Neuronal stem cell (in vitro differentiated cells): ENCODE results near the gene DYNLT4.
A peak's percentile ranks its signal among the peaks of the same experiment; 100 is the strongest.
"Not testable (repeated sequence)": the region's sequence is repeated elsewhere in the genome, so short reads cannot be mapped to it uniquely, and the experiment has no call there.

Experiments
- DNase-seq: peaks from one replicate; pipeline ENCODE4 v3.0.0-alpha.2; 2013; ENCODE audit warnings: low spot score
- H2AFZ ChIP-seq: one replicate; pipeline ENCODE4 v1.6.1; 2013; ENCODE audit warnings: mild to moderate bottlenecking, low read length, inconsistent platforms
- H2AK5ac ChIP-seq: 2 replicates; pipeline ENCODE4 v1.6.1; 2013; ENCODE audit warnings: low read depth, mild to moderate bottlenecking, inconsistent platforms, low read length, moderate library complexity, mixed read lengths
- H2BK120ac ChIP-seq: 2 replicates; pipeline ENCODE4 v1.6.1; 2013; ENCODE audit warnings: low read depth, mild to moderate bottlenecking, inconsistent platforms, low read length, moderate library complexity, mixed read lengths
- H2BK12ac ChIP-seq: one replicate; pipeline ENCODE4 v1.6.1; 2013; ENCODE audit warnings: low read length, inconsistent platforms
- H2BK15ac ChIP-seq: 2 replicates; pipeline ENCODE4 v1.6.1; 2013; ENCODE audit warnings: mild to moderate bottlenecking, low read length, inconsistent platforms, mixed read lengths
- H2BK5ac ChIP-seq: one replicate; pipeline ENCODE4 v1.6.1; 2013; ENCODE audit warnings: inconsistent platforms, mild to moderate bottlenecking, low read length, moderate library complexity
- H3K14ac ChIP-seq: one replicate; pipeline ENCODE4 v1.6.1; 2013; ENCODE audit warnings: low read length, inconsistent platforms
- H3K18ac ChIP-seq: 2 replicates; pipeline ENCODE4 v1.6.1; 2013; ENCODE audit warnings: low read length, inconsistent platforms
- H3K23ac ChIP-seq: 2 replicates; pipeline ENCODE4 v1.6.1; 2013; ENCODE audit warnings: low read depth, mild to moderate bottlenecking, mixed read lengths, low read length, inconsistent platforms; ENCODE audit not compliant: poor library complexity
- H3K27ac ChIP-seq: replicated peaks from 3 replicates; pipeline ENCODE4 v1.5.1; 2013; ENCODE audit warnings: low read length, inconsistent platforms
- H3K27me3 ChIP-seq, 3 experiments: 2 replicates each; pipeline ENCODE4 v1.6.1; 2013; ENCODE audit warnings: low read length in 3 of 3, mild to moderate bottlenecking in 2 of 3, inconsistent platforms in 1 of 3, low read depth in 1 of 3, mixed read lengths in 1 of 3, moderate library complexity in 1 of 3; ENCODE audit not compliant: control insufficient read depth in 3 of 3, insufficient read depth in 3 of 3
- H3K36me3 ChIP-seq, 2 donors: replicated peaks in 1 of 2; 2 replicates each; pipeline ENCODE4 v1.6.1; 2013; ENCODE audit warnings: low read length in 2 of 2; ENCODE audit not compliant: control insufficient read depth in 2 of 2, insufficient read depth in 2 of 2
- H3K4ac ChIP-seq: 2 replicates; pipeline ENCODE4 v1.6.1; 2013; ENCODE audit warnings: inconsistent platforms, mild to moderate bottlenecking, low read length, moderate library complexity
- H3K4me1 ChIP-seq, 2 donors: 1 replicate in 1 of 2; 2 replicates in 1 of 2; pipeline ENCODE4 v1.6.1; 2013; ENCODE audit warnings: low read length in 2 of 2, low read depth in 1 of 2; ENCODE audit not compliant: control insufficient read depth in 2 of 2, insufficient read depth in 1 of 2
- H3K4me2 ChIP-seq: one replicate; pipeline ENCODE4 v1.6.1; 2013; ENCODE audit warnings: mild to moderate bottlenecking, low read length, inconsistent platforms; ENCODE audit not compliant: insufficient read depth, poor library complexity, severe bottlenecking
- H3K4me3 ChIP-seq, 2 donors: 2 replicates each; pipeline ENCODE4 v1.5.1; 2013; ENCODE audit warnings: low read length in 2 of 2, mild to moderate bottlenecking in 2 of 2, inconsistent platforms in 1 of 2, moderate library complexity in 1 of 2
- H3K79me1 ChIP-seq: one replicate; pipeline ENCODE4 v1.6.1; 2013; ENCODE audit warnings: low read depth, mild to moderate bottlenecking, inconsistent platforms, low read length, moderate library complexity
- H3K9ac ChIP-seq: one replicate; pipeline ENCODE4 v1.6.1; 2013; ENCODE audit warnings: mild to moderate bottlenecking, low read depth, low read length, inconsistent platforms; ENCODE audit not compliant: poor library complexity
- H3K9me3 ChIP-seq, 2 donors: replicated peaks in 1 of 2; 2 replicates each; pipeline versions ENCODE3 to v1.6.1; 2013; ENCODE audit warnings: low read length in 2 of 2, mild to moderate bottlenecking in 2 of 2, inconsistent platforms in 1 of 2, low read depth in 1 of 2, mixed read lengths in 1 of 2, moderate library complexity in 1 of 2; ENCODE audit not compliant: control insufficient read depth in 2 of 2, insufficient read depth in 1 of 2
- H4K8ac ChIP-seq: one replicate; pipeline ENCODE4 v1.6.1; 2013; ENCODE audit warnings: low read depth, mild to moderate bottlenecking, inconsistent platforms, low read length, moderate library complexity
- H4K91ac ChIP-seq: one replicate; pipeline ENCODE4 v1.6.1; 2013; ENCODE audit warnings: low read length, low read depth, mild to moderate bottlenecking, inconsistent platforms; ENCODE audit not compliant: poor library complexity
- WGBS, 2 donors: extraction: QIAGEN DNeasy Blood & Tissue Kit; methylation state at CpG; one replicate each; pipeline ENCODE4 v1.1.7; 2013; ENCODE audit warnings: missing lambda C conversion rate in 2 of 2, mixed read lengths in 1 of 2; ENCODE audit not compliant: insufficient read length in 2 of 2, insufficient replicate concordance in 1 of 2; ENCODE audit errors: extremely low coverage in 2 of 2; 5-methylcytosine and 5-hydroxymethylcytosine counted together

The DYNLT4 gene

DNA sequence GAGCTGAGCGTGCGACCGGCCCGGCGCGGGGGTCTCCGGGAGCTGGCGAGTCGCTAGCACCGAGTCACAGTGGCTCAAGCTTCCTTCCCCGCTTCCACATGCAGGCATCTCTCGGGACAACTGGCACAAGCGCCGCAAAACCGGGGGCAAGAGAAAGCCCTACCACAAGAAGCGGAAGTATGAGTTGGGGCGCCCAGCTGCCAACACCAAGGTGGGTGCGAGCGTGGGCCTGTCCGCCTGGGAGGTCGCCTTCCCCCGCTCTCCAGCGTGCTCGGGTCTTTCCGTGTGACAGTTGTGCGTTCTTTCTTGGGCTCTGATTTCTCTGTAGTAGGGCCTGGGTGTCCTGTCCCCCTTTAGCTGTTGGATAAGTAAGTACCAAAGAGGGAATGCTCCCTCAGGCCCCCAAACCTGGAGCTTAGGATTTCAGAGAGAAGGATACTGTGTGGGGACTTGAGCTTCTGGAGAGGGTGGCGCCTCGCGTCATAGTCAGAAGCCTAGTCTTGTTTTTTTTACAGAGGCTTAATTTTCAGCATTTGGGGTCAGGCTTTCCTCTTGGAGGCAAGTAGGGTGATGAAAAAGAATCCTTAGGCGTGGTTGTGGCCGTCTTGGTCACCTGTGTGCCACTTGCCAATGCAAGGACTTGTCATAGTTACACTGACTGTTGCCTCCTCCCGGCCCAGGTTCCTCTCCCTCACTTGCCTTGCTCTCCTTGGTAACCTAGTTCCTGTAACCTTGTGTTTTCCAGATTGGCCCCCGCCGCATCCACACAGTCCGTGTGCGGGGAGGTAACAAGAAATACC lies 31.0 kb downstream of the DYNLT4 start:
- Histone ChIP-seq H3K9me3 (no peaks in the 10 kb centered on the region), H3K23ac (peak overlapping the region; percentile 50), H3K79me1 (peaks cover 9% of the 10 kb centered on the region), H3K27me3 (no peaks in the 10 kb centered on the region), H3K4me3 (peak overlapping the region; percentile 77 to 95), H3K4me1 (peaks cover 9 to 12% of the 10 kb centered on the region in 2 donors), H3K18ac (peak overlapping the region; percentile 98), H2AFZ (peak overlapping the region; percentile 82), H3K27ac (peak overlapping the region; percentile 81), H3K14ac (peak overlapping the region; percentile 61), H3K4me2 (peak overlapping the region; percentile 85), H2BK120ac (no peak overlapping the region), H2BK12ac (no peak overlapping the region), H4K91ac (no peak overlapping the region), H3K9ac (peak overlapping the region; percentile 99), H4K8ac (no peak overlapping the region), H3K4ac (no peak overlapping the region), H2AK5ac (peak overlapping the region; percentile 86), H2BK15ac (no peak overlapping the region), H3K36me3 (peaks cover 29 to 52% of the 10 kb centered on the region in 2 donors), H2BK5ac (no peak overlapping the region)
- no peak for DNase-seq
- no CpG with 5 or more reads among the region's 36 CpGs for WGBS, 2 donors

DNA sequence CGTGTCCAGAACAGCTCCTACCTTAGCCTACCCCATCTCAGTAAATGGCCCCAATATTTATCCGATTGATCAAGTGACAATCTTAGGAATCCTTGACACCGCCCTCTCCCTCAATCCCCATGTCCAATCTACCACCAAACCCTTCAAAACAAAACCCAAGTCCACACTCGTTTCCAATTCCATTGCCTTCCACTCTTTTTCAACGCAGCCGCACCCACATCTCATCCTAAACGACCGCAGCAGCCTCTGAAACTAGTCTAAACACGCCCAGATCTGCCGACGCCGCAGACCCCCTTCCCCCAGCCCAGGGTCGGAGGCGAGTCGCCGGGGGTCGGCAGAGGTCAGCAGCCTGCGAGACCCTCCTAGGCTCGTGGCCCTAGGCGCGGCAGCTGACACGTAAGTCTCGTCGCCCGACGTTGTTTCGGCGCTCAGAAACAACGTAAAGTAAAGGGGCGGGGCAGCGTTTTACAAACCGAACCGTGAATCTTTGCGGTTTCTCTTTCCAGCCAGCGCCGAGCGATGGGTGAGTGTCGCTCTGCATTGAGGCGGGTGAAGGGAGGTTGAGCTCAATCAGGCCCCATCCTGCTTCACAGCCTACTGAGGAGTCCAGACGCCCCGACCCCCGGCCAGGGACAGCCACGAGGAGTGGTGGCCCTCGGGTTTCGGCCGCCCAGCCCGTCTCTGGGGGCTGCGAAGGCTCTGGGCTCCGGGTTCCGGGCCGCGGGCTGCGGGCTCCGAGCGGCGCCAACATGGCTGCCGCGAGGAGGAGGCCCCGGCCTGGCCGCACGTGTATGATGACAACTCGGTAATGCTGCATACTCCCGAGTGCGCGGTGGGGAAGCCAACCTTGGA lies 31.8 kb downstream of the DYNLT4 start, which contains the start of gene RPS8:
Gene RPS8, plus strand, starts transcription at position 463 of the 852 bp plus-strand sequence. Its CDS starts 57 bp downstream, at position 520.
- Histone ChIP-seq H2BK5ac (no peak within 1 kb of the TSS), H3K9me3 (no peaks in the 10 kb centered on the region), H3K27me3 (no peaks in the 10 kb centered on the region), H3K36me3 (peaks cover 24 to 44% of the 10 kb centered on the region in 2 donors), H3K4me3 (peak within 1 kb of the TSS; percentile 77 to 95), H3K14ac (peak within 1 kb of the TSS; percentile 61), H2BK120ac (no peak within 1 kb of the TSS), H2BK15ac (no peak within 1 kb of the TSS), H2BK12ac (no peak within 1 kb of the TSS), H4K91ac (no peak within 1 kb of the TSS), H3K23ac (peak within 1 kb of the TSS; percentile 92), H2AK5ac (peak within 1 kb of the TSS; percentile 86), H3K4ac (no peak within 1 kb of the TSS), H3K27ac (peak within 1 kb of the TSS; percentile 81), H2AFZ (peak within 1 kb of the TSS; percentile 82), H4K8ac (no peak within 1 kb of the TSS), H3K4me2 (peak within 1 kb of the TSS; percentile 85), H3K4me1 (peaks cover 9 to 12% of the 10 kb centered on the region in 2 donors), H3K9ac (peak within 1 kb of the TSS; percentile 99), H3K79me1 (peaks cover 9% of the 10 kb centered on the region), H3K18ac (peak within 1 kb of the TSS; percentile 98)
- peak; percentile 94 for DNase-seq
- WGBS, 2 donors = no CpG with 5 or more reads among the region's 65 CpGs

DNA sequence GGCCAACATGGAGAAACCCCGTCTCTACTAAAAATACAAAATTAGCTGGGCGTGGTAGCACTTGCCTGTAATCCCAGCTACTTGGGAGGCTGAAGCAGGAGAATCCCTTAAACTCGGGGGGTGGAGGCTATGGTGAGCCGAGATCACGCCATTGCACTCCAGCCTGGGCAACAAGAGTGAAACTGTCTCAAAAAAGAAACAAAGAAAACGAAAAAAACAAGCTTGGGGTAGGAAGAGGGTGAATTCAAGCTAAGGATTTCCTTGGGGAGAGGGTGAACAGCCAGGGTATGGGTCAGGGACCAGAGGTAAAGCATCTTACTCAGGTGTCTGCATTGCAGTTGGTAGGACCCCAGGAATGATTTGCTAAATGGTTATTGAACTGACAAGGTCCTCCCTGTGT lies 40.7 kb downstream of the DYNLT4 start:
- not testable (repeated sequence) for DNase-seq
- no CpG with 5 or more reads among the region's 6 CpGs for WGBS, 2 donors

DNA sequence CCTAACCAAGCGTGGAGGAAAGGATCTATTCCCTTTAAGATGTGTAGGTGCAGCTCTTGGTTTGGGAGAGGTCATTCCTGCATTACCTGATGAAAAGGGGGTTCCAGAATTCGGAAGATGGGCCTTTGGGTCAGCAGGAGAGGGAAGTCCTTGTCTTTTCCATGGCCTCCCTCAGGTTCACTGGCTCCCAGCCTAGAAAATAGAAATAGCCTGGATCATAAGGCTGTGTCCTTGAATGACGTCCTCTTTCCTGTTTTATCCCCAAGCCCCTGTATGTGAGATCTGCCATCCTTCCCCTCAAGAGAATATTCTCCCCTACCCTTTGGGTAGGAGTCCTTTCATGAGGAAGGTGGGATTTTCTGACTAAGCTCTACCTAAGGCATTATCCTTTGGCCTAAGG lies 46.3 kb downstream of the DYNLT4 start:
- no peak overlapping the region for H3K4ac ChIP-seq
- H3K27me3 ChIP-seq = no peaks in the 10 kb centered on the region
- H3K9me3 ChIP-seq = peaks cover 0 to 7% of the 10 kb centered on the region in 2 donors
- peaks cover 61 to 100% of the 10 kb centered on the region in 2 donors for H3K36me3 ChIP-seq
- H3K18ac ChIP-seq = no peak overlapping the region
- no peak overlapping the region for H4K8ac ChIP-seq
- H4K91ac ChIP-seq = no peak overlapping the region
- H2BK15ac ChIP-seq = no peak overlapping the region
- H2BK12ac ChIP-seq = no peak overlapping the region
- no peak overlapping the region for H2BK5ac ChIP-seq
- no CpG with 5 or more reads among the region's 3 CpGs for WGBS, 2 donors
- no peaks in the 10 kb centered on the region for H3K4me1 ChIP-seq
- H2AFZ ChIP-seq = no peak overlapping the region
- H3K4me2 ChIP-seq = no peak overlapping the region
- H2BK120ac ChIP-seq = no peak overlapping the region
- H3K9ac ChIP-seq = no peak overlapping the region
- H3K23ac ChIP-seq = no peak overlapping the region
- H3K4me3 ChIP-seq = no peak overlapping the region
- H3K79me1 ChIP-seq = no peaks in the 10 kb centered on the region
- H3K27ac ChIP-seq = no peak overlapping the region
- no peak overlapping the region for H2AK5ac ChIP-seq
- DNase-seq = no peak
- H3K14ac ChIP-seq = no peak overlapping the region

More for the DNA sequence above, 40.7 kb downstream of the DYNLT4 start:
- H3K27me3 ChIP-seq, H2BK15ac ChIP-seq, H2AFZ ChIP-seq, H3K18ac ChIP-seq, H3K4me1 ChIP-seq, H3K23ac ChIP-seq, H4K8ac ChIP-seq, H3K9me3 ChIP-seq, H3K4me2 ChIP-seq, H3K4me3 ChIP-seq, H3K4ac ChIP-seq, H3K9ac ChIP-seq, H3K79me1 ChIP-seq, H2AK5ac ChIP-seq, H2BK12ac ChIP-seq, H3K27ac ChIP-seq, H2BK120ac ChIP-seq, H4K91ac ChIP-seq, H2BK5ac ChIP-seq, H3K14ac ChIP-seq: not testable (repeated sequence)
- peaks cover 31 to 66% of the 10 kb centered on the region in 2 donors for H3K36me3 ChIP-seq
